ENCODE measurements around the gene SMIM38.

GRCh38 chr11:69180726-69181125 lies 25.0 kb downstream of the SMIM38 start:
- TF ChIP-seq CTCF (IDR thresholded peaks at IDR 0.05) (no peak), POLR2A (IDR thresholded peaks at IDR 0.05) (no peak)
